Activated T-helper 1 cell treated with anti-CD3 and anti-CD28 coated beads, Interleukin-2, amount 50 U/mL, for 16 hours (primary cell): Measurements from ENCODE around the gene PLCH2.
"Not testable (repeated sequence)": the region's sequence is repeated elsewhere in the genome, so short reads cannot be mapped to it uniquely, and the experiment has no call there.

ENCODE experiments used
- DNase-seq, 2 donors: peaks; one replicate each; pipeline ENCODE4 v3.0.0-alpha.2; 2020; ENCODE audit warnings: low read depth in 1 of 2, low spot score in 1 of 2

The PLCH2 gene

DNA sequence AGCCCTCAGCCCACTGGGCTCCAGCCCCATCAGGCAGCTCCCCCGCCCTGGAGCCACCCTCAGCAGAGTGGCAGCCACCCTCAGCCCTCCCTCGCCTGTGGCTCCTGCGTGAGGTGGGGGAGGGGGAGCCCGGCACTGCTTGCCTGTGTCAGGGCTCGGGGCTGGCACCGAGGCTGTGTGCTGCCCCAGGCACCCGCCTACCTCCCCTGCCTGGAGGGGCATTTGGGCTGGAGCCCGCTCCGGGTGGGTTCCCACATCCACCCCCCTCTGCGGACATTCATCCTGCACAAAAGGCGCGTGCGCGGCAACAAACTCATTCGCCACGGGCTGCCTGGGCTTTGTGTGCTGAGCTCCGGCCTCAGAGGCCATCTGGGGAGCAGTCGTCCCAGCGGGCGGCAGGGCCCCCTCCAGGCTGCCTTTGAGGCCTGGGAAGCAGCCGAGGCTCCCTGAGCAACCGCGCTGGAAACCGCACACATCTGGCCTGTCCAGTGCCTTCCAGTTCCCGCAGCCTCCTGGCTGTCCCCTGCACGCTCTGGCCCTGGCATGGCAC, 67.5 kb downstream of the PLCH2 start:
- no peak for DNase-seq

DNA sequence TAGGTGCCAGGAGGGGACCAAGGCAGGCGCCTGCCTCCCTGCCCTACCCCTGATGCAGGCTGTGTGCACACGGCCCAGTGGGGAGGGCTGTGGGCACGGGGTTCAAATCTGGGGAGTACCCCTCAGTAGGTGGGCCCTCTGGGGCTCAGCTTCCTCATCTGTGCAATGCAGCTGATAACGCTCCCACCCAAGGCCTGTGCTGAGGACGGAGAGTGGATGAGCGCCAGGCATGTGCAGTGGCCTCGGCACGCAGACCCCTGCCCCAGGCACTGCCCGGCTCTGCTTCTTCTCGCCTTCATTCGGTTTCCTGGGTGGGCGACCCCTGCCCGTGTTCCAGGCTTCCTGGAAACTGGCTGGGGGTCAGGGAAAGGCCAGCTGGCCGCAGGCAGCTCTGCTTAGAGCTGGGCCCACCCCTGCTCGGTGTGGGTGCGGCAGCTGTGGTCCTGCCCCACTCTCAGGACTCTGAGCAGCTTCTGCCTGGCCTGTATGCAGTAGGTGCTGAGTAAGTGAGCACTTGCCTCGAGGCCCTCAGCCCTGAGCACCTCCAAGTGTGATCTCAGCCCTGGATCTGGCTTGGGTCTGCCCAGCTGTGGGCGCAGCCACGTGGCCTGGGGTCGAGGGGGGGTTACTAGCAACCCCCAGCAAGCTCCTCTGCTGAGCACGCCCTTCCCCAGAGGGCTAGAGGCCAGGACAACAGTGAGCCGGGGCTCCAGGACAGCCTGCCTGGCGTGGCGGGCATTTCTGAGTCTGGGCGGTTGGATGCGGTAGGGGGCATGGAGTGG, 68.2 kb downstream of the PLCH2 start:
- DNase-seq: no peak

DNA sequence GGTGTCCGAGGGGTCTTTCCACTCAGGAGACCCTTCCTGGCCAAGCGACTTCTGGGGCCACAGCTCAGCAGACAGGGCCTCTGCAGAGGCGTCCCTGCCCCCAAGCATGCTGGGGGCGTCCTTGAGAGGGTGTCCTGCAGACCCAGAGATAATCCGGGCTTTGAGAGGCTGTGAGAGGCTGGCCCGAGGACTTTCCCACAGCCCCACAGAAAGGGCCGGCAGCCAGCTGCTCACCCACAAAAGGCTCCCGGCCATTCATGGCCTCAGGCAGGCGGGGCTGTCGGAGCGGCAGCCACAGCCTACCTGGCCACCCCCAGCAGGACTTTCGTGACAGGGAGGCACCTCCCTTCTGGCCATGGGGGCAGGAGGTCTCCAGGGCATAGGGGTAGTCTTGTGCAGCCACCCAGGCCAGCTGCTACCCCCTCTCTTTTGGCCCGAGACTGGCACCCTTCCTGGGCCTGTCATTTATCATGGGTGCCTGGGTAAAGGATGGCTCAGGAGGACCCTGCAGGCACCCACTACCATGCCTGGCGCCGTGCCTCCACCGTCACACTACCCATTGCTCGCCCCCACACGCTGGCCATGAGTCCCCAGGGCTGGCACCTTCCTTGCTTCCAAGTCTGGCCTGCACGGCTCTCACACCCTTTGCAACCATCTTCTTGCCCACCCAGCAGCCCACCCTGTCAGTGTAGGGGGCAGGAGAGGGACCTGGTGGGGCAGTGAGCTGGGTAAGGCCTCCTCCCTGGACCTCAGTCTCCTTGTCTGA, 69.0 kb downstream of the PLCH2 start:
- no peak for DNase-seq

DNA sequence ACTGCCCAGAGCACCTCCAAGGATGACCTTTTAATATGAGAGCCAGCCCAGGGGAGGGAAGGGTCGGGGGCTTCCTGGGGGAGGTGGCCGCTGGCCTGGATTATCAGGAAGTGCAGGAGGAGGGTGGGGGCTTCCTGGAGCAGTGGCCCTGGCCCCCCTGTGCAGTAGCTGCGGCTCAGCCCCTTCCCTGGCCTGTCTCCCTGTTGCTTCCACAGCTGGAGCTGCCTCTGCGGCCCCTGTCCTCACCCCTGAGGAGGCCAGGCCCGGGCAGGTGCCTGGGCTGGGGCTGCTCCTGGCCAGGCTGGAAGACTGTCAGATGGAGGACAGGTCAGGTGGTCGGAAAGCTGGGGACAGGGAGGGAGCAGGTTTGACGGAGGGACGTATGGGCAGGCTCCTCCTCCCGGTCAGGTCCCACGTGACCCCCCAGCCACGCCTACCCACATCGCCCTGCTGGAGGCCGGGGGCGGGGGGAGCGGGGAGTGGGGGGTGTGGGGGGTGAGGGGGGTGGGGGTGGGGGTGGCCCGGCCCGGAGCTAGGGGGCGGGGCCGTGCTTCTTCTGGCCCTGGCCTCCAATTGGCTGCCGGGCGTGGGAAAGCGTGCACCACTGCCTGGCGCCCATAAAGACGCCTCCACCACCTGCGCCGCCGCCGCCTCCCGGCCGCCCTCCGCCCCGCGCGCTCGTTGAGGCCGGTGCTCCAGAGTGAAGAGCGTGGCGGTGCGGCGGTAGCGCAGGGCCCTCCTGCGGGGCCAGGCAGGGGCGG, 69.8 kb downstream of the PLCH2 start:
- DNase-seq: peak; percentile 74 to 79

DNA sequence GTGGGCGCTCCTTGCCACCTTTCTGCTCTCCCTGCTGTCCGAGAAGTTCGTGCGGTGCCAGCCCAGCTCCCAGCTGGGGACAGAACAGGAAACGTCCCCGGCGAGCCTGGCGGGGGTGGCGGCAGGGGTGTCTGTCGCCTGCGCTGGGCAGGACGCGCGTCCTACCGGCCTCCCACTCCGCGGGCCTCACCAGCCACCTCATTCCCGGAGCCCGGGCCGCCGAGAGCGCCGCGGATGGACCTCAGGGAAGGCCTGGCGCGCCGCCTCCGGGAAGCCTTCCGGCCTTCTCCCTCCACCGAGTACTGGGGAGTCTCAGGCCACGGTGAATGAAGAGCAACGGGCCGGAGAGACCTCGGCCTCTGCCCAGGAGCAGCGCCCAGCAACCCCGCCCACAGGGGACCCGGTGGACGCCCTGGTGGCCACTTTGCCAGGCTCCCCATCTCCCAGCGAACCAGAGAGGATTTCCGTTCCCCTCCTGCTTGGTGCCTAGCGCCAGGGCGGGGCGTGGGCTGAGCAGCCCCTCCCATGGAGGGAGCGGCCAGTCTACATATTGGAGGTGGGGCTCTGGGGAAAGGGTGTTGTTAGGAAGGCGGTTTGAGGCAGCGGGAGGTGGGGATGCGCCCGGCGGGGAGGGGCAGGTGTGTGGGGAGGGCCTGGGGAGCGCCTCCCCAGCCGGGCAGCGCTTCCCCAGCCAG, 70.6 kb downstream of the PLCH2 start:
- DNase-seq: peak; percentile 57 to 64

DNA sequence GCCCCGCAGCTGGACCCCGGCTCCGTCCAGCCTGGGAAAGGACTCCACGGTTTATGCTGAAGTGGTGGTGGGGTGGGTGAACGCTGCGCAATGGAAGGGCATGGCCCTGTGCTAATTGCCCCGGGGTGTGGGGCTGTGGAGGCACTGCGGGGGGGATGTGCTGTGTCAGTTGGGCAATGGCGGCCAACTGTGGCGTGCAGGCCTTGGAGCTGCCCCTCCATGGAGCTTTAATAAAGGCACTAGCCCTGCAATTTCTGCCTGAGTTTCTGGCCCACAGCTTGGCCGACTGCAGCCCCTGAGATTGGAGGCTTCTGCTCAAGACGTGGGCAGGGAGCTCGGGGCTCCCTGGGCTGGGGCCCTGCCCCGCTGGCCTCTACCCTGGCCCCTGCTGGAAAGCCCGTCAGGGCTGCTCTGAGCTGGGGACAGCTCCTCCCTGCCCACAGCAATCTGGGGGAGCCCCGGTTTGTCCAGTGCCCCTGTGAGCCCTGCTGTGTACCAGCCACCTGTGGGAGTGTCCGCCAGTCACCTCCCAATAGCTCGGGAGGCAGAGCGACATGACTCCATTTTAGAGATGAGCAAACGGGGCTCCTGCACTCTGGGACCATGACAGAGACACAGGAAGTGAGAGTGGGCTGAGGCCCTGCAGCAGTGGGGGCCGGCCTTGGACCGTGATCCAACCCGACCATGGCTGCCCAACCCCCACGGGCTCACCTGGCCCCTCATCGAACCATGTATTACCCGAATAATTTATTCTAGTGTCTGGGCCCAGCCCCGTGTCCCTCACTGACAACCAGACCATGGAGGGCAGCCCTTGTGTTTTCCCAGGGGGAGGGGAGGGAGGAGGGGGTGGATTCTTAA, 71.3 kb downstream of the PLCH2 start:
- DNase-seq: no peak

DNA sequence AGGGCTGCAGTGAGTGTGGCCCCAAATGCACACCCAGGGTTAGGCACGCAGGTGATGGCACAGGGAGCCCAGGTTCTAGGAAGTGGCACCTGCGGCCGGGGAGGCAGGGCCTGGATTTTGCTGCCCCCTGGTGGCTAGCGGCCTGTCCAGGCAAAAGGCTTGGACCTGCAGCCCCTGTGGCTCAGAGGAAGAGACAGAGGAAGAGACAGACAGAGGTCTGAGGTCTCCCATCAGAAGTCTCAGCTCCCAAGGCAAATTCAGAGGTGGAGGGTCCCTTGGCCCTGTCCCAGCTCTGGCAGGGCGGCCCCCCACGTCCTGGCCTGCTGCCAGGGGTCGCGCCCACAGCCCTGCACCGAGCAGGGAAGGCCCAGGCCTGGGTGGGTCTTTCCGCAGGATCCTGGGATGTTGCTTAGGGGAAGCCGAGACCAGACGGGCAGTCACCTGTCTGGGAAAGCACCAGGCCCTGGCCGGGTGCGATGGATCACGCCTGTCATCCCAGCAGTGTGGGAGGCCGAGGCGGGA, 72.0 kb downstream of the PLCH2 start:
- peak; percentile 68 to 70 for DNase-seq

DNA sequence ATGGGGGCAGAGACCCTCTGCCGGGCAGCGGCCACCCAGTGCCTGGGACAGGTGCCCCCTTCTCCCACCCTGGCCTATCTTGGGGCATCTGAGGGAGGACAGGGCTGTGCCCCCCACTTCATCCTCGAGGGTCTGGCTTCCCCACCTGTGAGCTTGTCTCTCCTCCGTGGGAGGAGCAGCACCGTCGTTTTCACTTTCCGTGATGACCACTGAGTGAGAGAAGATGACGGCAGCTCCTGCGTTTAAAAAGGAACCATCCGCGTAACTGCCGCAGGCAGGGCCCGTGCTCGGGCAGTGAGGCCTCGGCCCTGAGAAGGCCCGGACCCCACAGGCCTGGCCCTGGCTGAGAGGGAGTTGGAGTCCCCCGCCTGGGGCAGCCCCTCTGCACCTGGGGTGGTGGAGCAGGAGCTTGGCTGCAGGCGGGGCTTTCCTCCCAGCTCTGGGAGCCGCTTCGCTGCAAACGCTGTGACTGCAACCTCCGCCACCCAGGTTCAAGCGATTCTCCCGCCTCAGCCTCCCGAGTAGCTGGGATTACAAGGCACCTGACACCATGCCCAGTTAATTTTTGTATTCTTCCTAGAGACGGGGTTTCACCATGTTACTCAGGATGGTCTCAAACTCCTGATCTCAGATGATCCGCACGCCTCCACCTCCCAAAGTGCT, 73.4 kb downstream of the PLCH2 start:
- DNase-seq: not testable (repeated sequence)

DNA sequence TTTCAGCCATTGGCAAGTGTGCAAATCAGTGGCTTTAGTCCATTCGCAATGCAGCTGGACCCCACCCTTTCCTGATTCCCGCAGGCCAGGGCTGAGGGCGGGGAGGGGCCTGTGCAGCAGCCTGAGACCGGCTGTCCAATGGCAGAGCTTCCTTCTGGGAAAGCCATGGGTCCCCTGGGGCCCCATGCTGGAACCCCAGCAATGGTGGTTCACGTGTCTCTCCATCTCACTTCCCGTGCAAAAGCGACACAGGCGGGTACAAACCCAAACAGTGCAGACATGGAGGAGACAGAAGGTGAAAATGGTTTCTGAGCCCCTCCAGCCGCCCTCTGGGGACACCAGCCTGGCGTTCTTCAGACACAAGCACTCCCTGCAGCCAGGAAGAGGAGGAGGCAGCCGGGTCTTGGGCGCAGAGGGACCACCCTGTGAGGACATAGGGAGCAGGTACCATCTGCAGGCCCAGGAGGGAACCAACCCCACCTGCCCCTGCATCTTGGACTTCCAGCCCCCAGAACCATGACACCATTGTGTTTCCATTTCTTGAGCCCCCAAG, 74.3 kb downstream of the PLCH2 start:
- DNase-seq: not testable (repeated sequence)

DNA sequence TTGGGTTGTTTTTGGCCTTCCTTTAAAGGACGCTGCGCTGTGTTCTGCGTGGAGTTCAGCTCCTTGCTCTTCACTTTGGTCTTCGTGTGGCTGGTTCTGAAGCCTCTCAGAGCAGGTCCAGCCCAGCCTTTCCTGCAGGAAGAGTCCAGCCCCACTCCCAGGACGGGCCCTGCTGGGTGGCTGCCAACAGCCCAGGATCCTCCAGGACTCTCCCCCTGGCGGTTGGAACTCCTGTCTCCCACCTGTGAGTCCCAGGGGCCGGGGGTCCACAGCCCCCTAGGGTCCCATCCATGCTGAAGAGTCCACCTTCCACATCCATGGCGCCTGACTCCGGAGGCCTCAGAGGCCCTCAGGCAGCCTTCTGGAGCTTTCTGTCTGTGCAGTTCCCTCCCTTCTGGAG, 75.5 kb downstream of the PLCH2 start:
- DNase-seq: not testable (repeated sequence)

DNA sequence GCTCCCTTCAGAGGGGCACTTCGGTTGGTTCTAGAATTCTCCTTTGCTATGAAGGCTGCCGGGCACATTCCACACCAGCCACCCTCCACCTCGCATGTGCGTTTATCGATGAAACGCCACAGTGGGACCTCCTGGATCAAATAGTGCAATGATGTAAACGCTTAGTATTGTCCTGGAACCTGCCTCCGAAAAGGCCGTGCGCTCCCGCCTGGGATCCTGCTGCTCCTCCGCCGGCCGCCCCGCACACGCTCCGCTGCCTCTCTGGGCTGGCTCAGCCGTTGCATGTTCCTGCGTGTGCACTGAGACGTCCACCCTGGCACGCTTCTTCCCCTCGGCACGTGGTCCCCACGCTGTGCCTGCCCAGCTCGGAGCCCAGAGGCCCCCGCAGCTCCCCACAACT, 76.1 kb downstream of the PLCH2 start:
- DNase-seq: no peak

DNA sequence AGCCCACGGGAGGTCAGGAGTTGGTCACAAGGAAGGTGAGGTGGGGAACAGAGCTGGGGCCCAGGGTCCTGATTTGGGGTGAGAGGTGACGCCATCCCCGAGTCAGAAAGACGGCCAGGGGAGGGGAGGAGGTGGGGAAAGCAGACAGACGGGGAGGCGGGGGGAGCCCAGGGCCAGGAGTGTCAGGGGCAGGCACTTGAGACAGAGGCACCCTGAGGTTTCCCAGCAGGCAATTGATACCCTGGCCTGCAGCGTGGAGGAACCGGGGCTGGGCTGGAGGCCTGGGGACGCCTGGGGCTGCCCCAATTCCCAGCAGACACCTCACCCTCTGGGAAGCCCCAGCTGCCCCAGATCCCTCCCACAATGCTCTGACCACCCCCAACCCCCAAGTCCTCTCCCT, 77.0 kb downstream of the PLCH2 start:
- not testable (repeated sequence) for DNase-seq

DNA sequence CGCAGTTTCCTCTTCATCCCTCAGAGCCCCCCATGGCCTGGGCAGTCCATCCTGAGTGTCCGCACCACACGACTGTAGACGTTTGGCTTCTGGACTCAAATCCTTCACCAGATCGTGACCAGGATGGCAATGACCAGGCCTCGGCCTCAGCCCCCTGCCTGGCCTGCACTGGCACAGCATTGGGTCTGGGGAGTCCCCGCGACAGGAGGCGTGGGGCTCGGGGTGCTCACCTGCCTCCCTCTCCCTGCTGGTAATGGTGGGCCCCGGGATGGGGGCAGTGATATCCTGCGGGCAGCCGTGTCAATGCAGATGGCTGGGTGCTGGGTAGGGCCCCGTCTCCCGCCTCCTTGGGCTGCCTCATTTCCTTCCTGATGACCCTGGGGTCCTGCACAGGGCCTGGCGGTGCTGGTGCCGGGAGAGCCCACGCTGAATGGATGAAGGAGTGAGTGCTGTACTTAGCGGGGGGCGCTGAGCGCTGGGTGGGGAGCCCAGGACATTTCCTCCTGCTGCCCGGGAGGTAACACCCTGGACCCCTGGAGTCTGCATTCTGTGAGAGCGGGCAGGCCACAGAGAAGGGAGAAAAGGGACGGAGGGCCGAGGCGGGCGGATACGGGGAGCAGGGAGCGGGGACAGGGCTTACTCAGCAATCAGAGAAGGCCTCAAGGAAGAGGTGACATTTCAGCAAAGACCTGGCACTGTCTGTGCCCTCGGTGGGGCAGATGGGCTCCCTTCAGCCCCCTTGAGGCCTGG, 78.0 kb downstream of the PLCH2 start:
- DNase-seq: no peak

DNA sequence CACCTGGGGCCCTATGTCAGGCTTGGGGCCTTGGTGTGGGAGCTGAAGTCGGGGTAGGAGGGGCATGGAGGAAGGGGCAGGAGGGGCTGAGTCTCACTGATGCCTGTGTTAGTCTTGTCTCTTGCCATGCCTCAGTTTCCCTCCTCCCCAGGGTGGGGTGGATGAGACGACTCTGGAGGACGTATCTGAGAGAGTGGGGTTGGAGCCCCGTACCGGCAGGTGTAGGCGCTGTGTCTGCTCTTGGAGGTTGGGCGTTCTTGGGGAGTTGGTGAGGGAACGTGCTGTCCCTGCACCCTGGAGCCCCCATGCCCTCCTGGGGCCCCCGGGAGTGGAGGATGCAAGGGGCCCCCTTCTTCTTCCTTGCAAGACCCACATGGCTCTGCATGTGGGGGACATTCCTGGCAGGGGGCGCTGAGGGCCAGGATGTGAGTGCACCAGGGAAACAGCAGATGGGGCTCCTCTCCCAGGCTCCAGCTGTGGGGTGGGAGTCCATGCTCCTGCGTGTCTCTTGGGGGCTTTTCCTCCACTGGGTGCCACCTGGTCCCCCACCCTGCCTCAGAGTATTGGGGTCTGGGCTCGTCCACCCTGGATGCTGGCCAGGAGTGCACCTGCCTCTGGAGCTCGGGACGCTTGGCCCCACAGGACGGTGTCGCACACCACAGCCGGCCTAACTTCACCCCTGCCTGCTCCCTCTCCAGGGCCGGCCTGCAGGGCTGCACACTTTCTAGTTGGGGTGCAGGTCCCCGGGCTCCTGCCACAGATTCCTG, 78.7 kb downstream of the PLCH2 start:
- no peak for DNase-seq
